ENCODE results near the gene ADAMTS16.

The ADAMTS16 gene

DNA sequence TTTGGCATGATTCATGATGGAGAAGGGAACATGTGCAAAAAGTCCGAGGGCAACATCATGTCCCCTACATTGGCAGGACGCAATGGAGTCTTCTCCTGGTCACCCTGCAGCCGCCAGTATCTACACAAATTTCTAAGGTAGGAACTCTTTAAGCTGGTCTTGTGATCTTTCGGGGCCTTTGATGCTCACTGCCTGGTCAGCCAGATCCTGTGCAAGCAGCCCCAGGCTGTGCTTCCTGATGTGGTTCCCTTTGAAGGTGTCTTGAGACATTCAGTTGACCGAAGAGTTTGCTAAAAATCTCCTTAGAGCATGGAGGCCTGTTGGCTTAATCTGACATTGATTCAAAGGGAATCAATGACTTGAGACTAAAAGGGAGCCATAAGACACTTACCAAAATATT lies 60.0 kb downstream of the ADAMTS16 start (continued):
- TF ChIP-seq CREB5 (CRISPR knock-in tag; IDR thresholded peaks at IDR 0.05; ENCODE audit: low read depth) (no peak), ZFP3 (CRISPR knock-in tag; IDR thresholded peaks at IDR 0.05) (no peak), CSDC2 (CRISPR knock-in tag; IDR thresholded peaks at IDR 0.05) (no peak), GLIS3 (CRISPR knock-in tag; IDR thresholded peaks at IDR 0.05) (no peak), ZNF70 (CRISPR knock-in tag; IDR thresholded peaks at IDR 0.05) (no peak), RARB (CRISPR knock-in tag; IDR thresholded peaks at IDR 0.05) (no peak), TCF4 (CRISPR knock-in tag; IDR thresholded peaks at IDR 0.05; ENCODE audit: borderline replicate concordance) (no peak), ZNF8 (CRISPR knock-in tag; IDR thresholded peaks at IDR 0.05) (no peak)
- TF ChIP-seq, protein P1, sequence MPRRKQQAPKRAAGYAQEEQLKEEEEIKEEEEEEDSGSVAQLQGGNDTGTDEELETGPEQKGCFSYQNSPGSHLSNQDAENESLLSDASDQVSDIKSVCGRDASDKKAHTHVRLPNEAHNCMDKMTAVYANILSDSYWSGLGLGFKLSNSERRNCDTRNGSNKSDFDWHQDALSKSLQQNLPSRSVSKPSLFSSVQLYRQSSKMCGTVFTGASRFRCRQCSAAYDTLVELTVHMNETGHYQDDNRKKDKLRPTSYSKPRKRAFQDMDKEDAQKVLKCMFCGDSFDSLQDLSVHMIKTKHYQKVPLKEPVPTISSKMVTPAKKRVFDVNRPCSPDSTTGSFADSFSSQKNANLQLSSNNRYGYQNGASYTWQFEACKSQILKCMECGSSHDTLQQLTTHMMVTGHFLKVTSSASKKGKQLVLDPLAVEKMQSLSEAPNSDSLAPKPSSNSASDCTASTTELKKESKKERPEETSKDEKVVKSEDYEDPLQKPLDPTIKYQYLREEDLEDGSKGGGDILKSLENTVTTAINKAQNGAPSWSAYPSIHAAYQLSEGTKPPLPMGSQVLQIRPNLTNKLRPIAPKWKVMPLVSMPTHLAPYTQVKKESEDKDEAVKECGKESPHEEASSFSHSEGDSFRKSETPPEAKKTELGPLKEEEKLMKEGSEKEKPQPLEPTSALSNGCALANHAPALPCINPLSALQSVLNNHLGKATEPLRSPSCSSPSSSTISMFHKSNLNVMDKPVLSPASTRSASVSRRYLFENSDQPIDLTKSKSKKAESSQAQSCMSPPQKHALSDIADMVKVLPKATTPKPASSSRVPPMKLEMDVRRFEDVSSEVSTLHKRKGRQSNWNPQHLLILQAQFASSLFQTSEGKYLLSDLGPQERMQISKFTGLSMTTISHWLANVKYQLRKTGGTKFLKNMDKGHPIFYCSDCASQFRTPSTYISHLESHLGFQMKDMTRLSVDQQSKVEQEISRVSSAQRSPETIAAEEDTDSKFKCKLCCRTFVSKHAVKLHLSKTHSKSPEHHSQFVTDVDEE (CRISPR knock-in tag; IDR thresholded peaks at IDR 0.05), result no peak

- ATAC-seq, result no peak
- TF ChIP-seq SNAI2 (CRISPR knock-in tag; IDR thresholded peaks at IDR 0.05) (no peak), GLIS3 (CRISPR knock-in tag; IDR thresholded peaks at IDR 0.05) (no peak), ZC3H10 (CRISPR knock-in tag; IDR thresholded peaks at IDR 0.05) (no peak), ZNF565 (CRISPR knock-in tag; conservative IDR thresholded peaks at IDR 0.05; ENCODE audit: low read depth) (no peak)
Measured at GRCh38 chr5:5202321-5202720, 62.2 kb downstream of the ADAMTS16 start.

DNA sequence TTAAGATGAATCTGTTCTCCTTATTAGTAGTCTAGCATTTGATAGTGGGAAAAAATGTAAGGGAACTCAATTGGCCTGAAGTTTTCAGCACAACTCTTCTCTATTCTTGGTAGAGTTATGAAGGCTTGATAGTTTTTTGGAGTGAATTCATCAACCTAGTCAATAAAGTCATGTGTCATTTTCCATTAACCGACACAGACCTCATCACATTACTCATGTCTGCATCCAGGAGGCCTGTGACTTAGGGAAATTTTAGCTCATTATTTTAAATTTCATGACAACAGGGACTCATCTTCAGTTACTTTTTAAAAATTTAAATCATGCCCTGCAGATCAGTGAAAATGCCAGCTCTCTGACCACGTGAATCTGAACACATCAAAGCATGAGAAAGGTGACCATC lies 63.3 kb downstream of the ADAMTS16 start:
- TF ChIP-seq, protein P2, sequence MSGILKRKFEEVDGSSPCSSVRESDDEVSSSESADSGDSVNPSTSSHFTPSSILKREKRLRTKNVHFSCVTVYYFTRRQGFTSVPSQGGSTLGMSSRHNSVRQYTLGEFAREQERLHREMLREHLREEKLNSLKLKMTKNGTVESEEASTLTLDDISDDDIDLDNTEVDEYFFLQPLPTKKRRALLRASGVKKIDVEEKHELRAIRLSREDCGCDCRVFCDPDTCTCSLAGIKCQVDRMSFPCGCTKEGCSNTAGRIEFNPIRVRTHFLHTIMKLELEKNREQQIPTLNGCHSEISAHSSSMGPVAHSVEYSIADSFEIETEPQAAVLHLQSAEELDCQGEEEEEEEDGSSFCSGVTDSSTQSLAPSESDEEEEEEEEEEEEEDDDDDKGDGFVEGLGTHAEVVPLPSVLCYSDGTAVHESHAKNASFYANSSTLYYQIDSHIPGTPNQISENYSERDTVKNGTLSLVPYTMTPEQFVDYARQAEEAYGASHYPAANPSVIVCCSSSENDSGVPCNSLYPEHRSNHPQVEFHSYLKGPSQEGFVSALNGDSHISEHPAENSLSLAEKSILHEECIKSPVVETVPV (CRISPR knock-in tag; IDR thresholded peaks at IDR 0.05), result no peak
- TF ChIP-seq RARB (CRISPR knock-in tag; IDR thresholded peaks at IDR 0.05), result no peak
- no peak for TF ChIP-seq POU6F1 (CRISPR knock-in tag; IDR thresholded peaks at IDR 0.05; ENCODE audit: borderline replicate concordance, low read depth)
- TF ChIP-seq ESRRG (CRISPR knock-in tag; IDR thresholded peaks at IDR 0.05), result no peak
- no peak for TF ChIP-seq CREB5 (CRISPR knock-in tag; IDR thresholded peaks at IDR 0.05; ENCODE audit: low read depth)
- no peak for TF ChIP-seq SNAI2 (CRISPR knock-in tag; IDR thresholded peaks at IDR 0.05)
- TF ChIP-seq ISL1 (CRISPR knock-in tag; IDR thresholded peaks at IDR 0.05), result no peak
- ATAC-seq, result no peak

DNA sequence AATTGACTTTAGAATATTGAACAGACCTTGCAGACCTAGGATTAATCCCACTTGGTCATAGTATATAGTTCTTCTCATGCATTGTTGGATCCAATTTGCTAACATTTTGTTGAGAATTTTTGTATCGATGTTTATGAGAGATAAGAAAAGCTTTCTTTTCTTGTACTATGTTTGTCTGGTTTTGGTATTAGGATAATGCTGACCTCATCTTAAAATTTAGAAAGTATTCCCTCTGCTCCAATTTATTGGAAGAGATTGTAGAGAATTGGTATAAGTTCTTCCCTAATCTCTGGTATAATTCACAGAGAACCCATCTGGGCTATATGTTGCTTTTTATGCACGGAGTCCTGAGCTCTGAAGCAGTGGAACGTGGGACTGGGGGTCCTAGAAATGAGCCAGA lies 67.7 kb downstream of the ADAMTS16 start:
- no peak for ATAC-seq
- no peak for TF ChIP-seq ISL1 (CRISPR knock-in tag; IDR thresholded peaks at IDR 0.05)
- no peak for TF ChIP-seq ESRRG (CRISPR knock-in tag; IDR thresholded peaks at IDR 0.05)
- no peak for TF ChIP-seq ZNF70 (CRISPR knock-in tag; IDR thresholded peaks at IDR 0.05)
- no peak for TF ChIP-seq ZNF8 (CRISPR knock-in tag; IDR thresholded peaks at IDR 0.05)
- no peak for TF ChIP-seq SNAI2 (CRISPR knock-in tag; IDR thresholded peaks at IDR 0.05)
- no peak for TF ChIP-seq ZFP30 (CRISPR knock-in tag; IDR thresholded peaks at IDR 0.05)
- no peak for TF ChIP-seq ZNF565 (CRISPR knock-in tag; conservative IDR thresholded peaks at IDR 0.05; ENCODE audit: low read depth)
- TF ChIP-seq OSR1 (CRISPR knock-in tag; IDR thresholded peaks at IDR 0.05), result no peak
- TF ChIP-seq TCF4 (CRISPR knock-in tag; IDR thresholded peaks at IDR 0.05; ENCODE audit: borderline replicate concordance), result no peak
- TF ChIP-seq TOX (CRISPR knock-in tag; IDR thresholded peaks at IDR 0.05; ENCODE audit: borderline replicate concordance), result no peak
- no peak for TF ChIP-seq PPARA (CRISPR knock-in tag; IDR thresholded peaks at IDR 0.05; ENCODE audit: borderline replicate concordance)
- TF ChIP-seq ARNTL (CRISPR knock-in tag; IDR thresholded peaks at IDR 0.05; ENCODE audit: borderline replicate concordance, low read depth), result no peak
- TF ChIP-seq BACH2 (CRISPR knock-in tag; IDR thresholded peaks at IDR 0.05; ENCODE audit: borderline replicate concordance), result no peak
- TF ChIP-seq GLIS3 (CRISPR knock-in tag; IDR thresholded peaks at IDR 0.05), result no peak
- TF ChIP-seq RARB (CRISPR knock-in tag; IDR thresholded peaks at IDR 0.05), result no peak

Measured in SK-N-SH treated with all-trans-retinoic acid at 6 μM for 48 hours (cell line).